Measurements from ENCODE around the gene IFI27L2.

Gene IFI27L2

GRCh38 chr14:94112513-94113063 is 16.8 kb downstream of the IFI27L2 start:
- TF ChIP-seq EZH2phosphoT487 (IDR thresholded peaks at IDR 0.05; ENCODE audit: low read depth) (no peak), CTCF (IDR thresholded peaks at IDR 0.05; ENCODE audit: low read depth, low read length) (no peak)
- H3K9ac ChIP-seq (ENCODE audit: low read length), result no peak overlapping the region
- H2AFZ ChIP-seq (ENCODE audit: low read depth, low read length), result no peak overlapping the region
- no peaks in the 10 kb centered on the region for H4K20me1 ChIP-seq (ENCODE audit: insufficient read depth, low read length)
- no peaks in the 10 kb centered on the region for H3K79me2 ChIP-seq (ENCODE audit: low read length)
- H3K4me3 ChIP-seq (ENCODE audit: low read length), result no peak overlapping the region
- no peaks in the 10 kb centered on the region for H3K9me3 ChIP-seq (ENCODE audit: insufficient read depth, low read length)
- 0 out of 2 replicates have a peak, but pooled peaks cover 4% of the 10 kb centered on the region for H3K27me3 ChIP-seq (ENCODE audit: low read depth, low read length)
- H3K27ac ChIP-seq (ENCODE audit: low read length), result no peak overlapping the region
- H3K4me2 ChIP-seq (ENCODE audit: low read length), result no peak overlapping the region
- H3K4me1 ChIP-seq (ENCODE audit: low read length), result no peaks in the 10 kb centered on the region
- no peaks in the 10 kb centered on the region for H3K36me3 ChIP-seq (replicated peaks; ENCODE audit: low read depth, low read length)

- Histone ChIP-seq H3K4me1 (ENCODE audit: low read length) (no peaks in the 10 kb centered on the region), H3K4me3 (ENCODE audit: low read length) (no peak overlapping the region), H4K20me1 (ENCODE audit: insufficient read depth, low read length) (no peaks in the 10 kb centered on the region), H3K79me2 (ENCODE audit: low read length) (no peaks in the 10 kb centered on the region), H3K4me2 (ENCODE audit: low read length) (no peak overlapping the region), H3K9me3 (ENCODE audit: insufficient read depth, low read length) (no peaks in the 10 kb centered on the region), H3K27me3 (ENCODE audit: low read depth, low read length) (0 out of 2 replicates have a peak, but pooled peaks cover 4% of the 10 kb centered on the region), H3K9ac (ENCODE audit: low read length) (no peak overlapping the region), H2AFZ (ENCODE audit: low read depth, low read length) (no peak overlapping the region), H3K36me3 (replicated peaks; ENCODE audit: low read depth, low read length) (no peaks in the 10 kb centered on the region), H3K27ac (ENCODE audit: low read length) (no peak overlapping the region)
- TF ChIP-seq CTCF (IDR thresholded peaks at IDR 0.05; ENCODE audit: low read depth, low read length) (no peak), EZH2phosphoT487 (IDR thresholded peaks at IDR 0.05; ENCODE audit: low read depth) (no peak)
These were observed 17.9 kb downstream of the IFI27L2 start for GRCh38 chr14:94111276-94112095.

GRCh38 chr14:94110552-94111181 is 18.7 kb downstream of the IFI27L2 start, which contains the start of gene IFI27:
IFI27 (plus strand) TSS chr14:94110736.
- Histone ChIP-seq H3K9me3 (ENCODE audit: insufficient read depth, low read length) (no peaks in the 10 kb centered on the region), H3K9ac (ENCODE audit: low read length) (no peak within 1 kb of the TSS), H3K79me2 (ENCODE audit: low read length) (no peaks in the 10 kb centered on the region), H4K20me1 (ENCODE audit: insufficient read depth, low read length) (no peaks in the 10 kb centered on the region), H3K36me3 (replicated peaks; ENCODE audit: low read depth, low read length) (no peaks in the 10 kb centered on the region), H3K27ac (ENCODE audit: low read length) (no peak within 1 kb of the TSS), H3K27me3 (ENCODE audit: low read depth, low read length) (0 out of 2 replicates have a peak, but pooled peaks cover 4% of the 10 kb centered on the region), H3K4me3 (ENCODE audit: low read length) (no peak within 1 kb of the TSS), H3K4me1 (ENCODE audit: low read length) (no peaks in the 10 kb centered on the region), H2AFZ (ENCODE audit: low read depth, low read length) (no peak within 1 kb of the TSS), H3K4me2 (ENCODE audit: low read length) (no peak within 1 kb of the TSS)
- no peak for TF ChIP-seq EZH2phosphoT487 (IDR thresholded peaks at IDR 0.05; ENCODE audit: low read depth)
- TF ChIP-seq CTCF (IDR thresholded peaks at IDR 0.05; ENCODE audit: low read depth, low read length), result no peak

GRCh38 chr14:94109915-94110250 is 19.5 kb downstream of the IFI27L2 start:
- no peak for TF ChIP-seq EZH2phosphoT487 (IDR thresholded peaks at IDR 0.05; ENCODE audit: low read depth)
- no peak for TF ChIP-seq CTCF (IDR thresholded peaks at IDR 0.05; ENCODE audit: low read depth, low read length)
- H3K36me3 ChIP-seq (replicated peaks; ENCODE audit: low read depth, low read length), result no peaks in the 10 kb centered on the region
- H3K79me2 ChIP-seq (ENCODE audit: low read length), result no peaks in the 10 kb centered on the region
- H3K27me3 ChIP-seq (ENCODE audit: low read depth, low read length), result 0 out of 2 replicates have a peak, but pooled peaks cover 4% of the 10 kb centered on the region
- H3K4me1 ChIP-seq (ENCODE audit: low read length), result no peaks in the 10 kb centered on the region
- no peaks in the 10 kb centered on the region for H4K20me1 ChIP-seq (ENCODE audit: insufficient read depth, low read length)
- no peak overlapping the region for H3K4me3 ChIP-seq (ENCODE audit: low read length)
- H3K27ac ChIP-seq (ENCODE audit: low read length), result no peak overlapping the region
- no peak overlapping the region for H2AFZ ChIP-seq (ENCODE audit: low read depth, low read length)
- no peaks in the 10 kb centered on the region for H3K9me3 ChIP-seq (ENCODE audit: insufficient read depth, low read length)
- H3K4me2 ChIP-seq (ENCODE audit: low read length), result no peak overlapping the region
- no peak overlapping the region for H3K9ac ChIP-seq (ENCODE audit: low read length)

Measured in OCI-LY3 (cell line).